GM12878 (cell line): ENCODE data around the gene PHLDB3. TPM values are rescaled to one million over a fixed set of nuclear protein-coding genes. Genes with fewer than 3 reads are reported as not detected.

Source experiments
- ATAC-seq: fragments of 200-7000 bp; cut with Tn5 transposase; 3 replicates; pipeline ENCODE4 v1.9.1; 2020; ENCODE audit warnings: mild to moderate bottlenecking, moderate library complexity
- BruUV-seq: library from RNA; stranded (reverse); fragments of 400-500 nt; replicated peaks from 2 replicates; lab custom pipeline; 2021; lab: Mats Ljungman, UMichigan
- CTCF ChIA-PET: fragments of 300-600 bp; sonication (Branson Sonifier 250); formaldehyde crosslinking; extraction: SDS; loops from one replicate; lab custom pipeline; 2021; ENCODE audit warnings: inconsistent platforms; lab: Yijun Ruan, JAX
- POLR2A ChIA-PET: fragments of 350-600 bp; formaldehyde crosslinking; extraction: SDS; loops from one replicate; lab custom pipeline; 2021; ENCODE audit warnings: inconsistent platforms; lab: Charles Lee
- RAD21 ChIA-PET: fragments of 300-600 bp; sonication (Branson Sonifier 250); formaldehyde crosslinking; loops from one replicate; lab custom pipeline; 2023; ENCODE audit warnings: antibody characterized with exemption; ENCODE audit not compliant: unreplicated experiment; lab: Charles Lee
- SMC1A ChIA-PET: fragments of 300-600 bp; sonication (Branson Sonifier 250); formaldehyde crosslinking; loops from one replicate; lab custom pipeline; 2023; ENCODE audit not compliant: unreplicated experiment, uncharacterized antibody; lab: Charles Lee
- DNase-seq: peaks from one replicate; pipeline ENCODE4 v3.0.0-alpha.2; 2011; ENCODE audit warnings: low read depth, low spot score
- FAIRE-seq: peaks from 3 replicates; lab custom pipeline; 2011; peaks lifted over from hg19 to GRCh38; lab: Jason Lieb, UNC
- H2AFZ ChIP-seq: 2 replicates; pipeline ENCODE4 v1.6.0; 2011; ENCODE audit warnings: low read depth, low read length, control low read depth; ENCODE audit not compliant: control insufficient read depth
- H3K27ac ChIP-seq: 2 replicates; pipeline ENCODE4 v1.5.1; 2011; ENCODE audit warnings: control low read depth; ENCODE audit not compliant: control insufficient read depth, insufficient read depth
- H3K27me3 ChIP-seq, 2 experiments: replicated peaks in 1 of 2; 2 replicates each; pipeline versions ENCODE4 v1.6.0 to v1.6.1; 2011; ENCODE audit warnings: low read length in 1 of 2; ENCODE audit not compliant: control insufficient read depth in 2 of 2, insufficient read depth in 2 of 2
- H3K36me3 ChIP-seq, 2 experiments: 2 replicates each; pipeline ENCODE4 v1.5.1; 2011; ENCODE audit warnings: low read length in 1 of 2; ENCODE audit not compliant: control insufficient read depth in 2 of 2, insufficient read depth in 2 of 2
- H3K4me1 ChIP-seq: 2 replicates; pipeline ENCODE4 v1.6.1; 2011; ENCODE audit warnings: mild to moderate bottlenecking, low read length, moderate library complexity, mixed read lengths; ENCODE audit not compliant: control insufficient read depth, insufficient read depth
- H3K4me2 ChIP-seq: 2 replicates; pipeline ENCODE4 v1.6.0; 2011; ENCODE audit warnings: control low read depth; ENCODE audit not compliant: control insufficient read depth, insufficient read depth
- H3K4me3 ChIP-seq: fragments of 200-600 bp; sonication (generic); 2 replicates; pipeline ENCODE4 v1.5.1; 2016
- H3K79me2 ChIP-seq: 2 replicates; pipeline ENCODE4 v1.6.0; 2011; ENCODE audit warnings: low read length; ENCODE audit not compliant: control insufficient read depth, insufficient read depth
- H3K9ac ChIP-seq: 2 replicates; pipeline ENCODE4 v1.8.0; 2011; ENCODE audit warnings: low read length, control low read depth, mixed read lengths; ENCODE audit not compliant: control insufficient read depth, insufficient read depth
- H3K9me3 ChIP-seq: replicated peaks from 3 replicates; pipeline ENCODE4 v1.5.1; 2011; ENCODE audit warnings: mild to moderate bottlenecking, low read length; ENCODE audit not compliant: control insufficient read depth, insufficient read depth
- H4K20me1 ChIP-seq: 2 replicates; pipeline ENCODE4 v1.6.0; 2011; ENCODE audit not compliant: control insufficient read depth, insufficient read depth
- CBX3 ChIP-seq: fragments of 200-600 bp; sonication (generic); IDR thresholded peaks from 2 replicates; pipeline ENCODE4 v1.6.1; 2016; ENCODE audit warnings: low read depth, borderline replicate concordance
- DPF2 ChIP-seq: fragments of 450-650 bp; IDR thresholded peaks from 2 replicates; pipeline ENCODE4 v1.6.1; 2017; ENCODE audit warnings: mild to moderate bottlenecking
- E4F1 ChIP-seq: fragments of 450-650 bp; IDR thresholded peaks from 2 replicates; pipeline ENCODE4 v1.6.1; 2018; ENCODE audit warnings: borderline replicate concordance, mild to moderate bottlenecking; ENCODE audit not compliant: partially characterized antibody
- EGR1 ChIP-seq, 2 experiments: IDR thresholded peaks; 1 replicate in 1 of 2; 2 replicates in 1 of 2; pipeline ENCODE4 v1.6.1; 2011 to 2012; ENCODE audit warnings: low read depth in 2 of 2, low read length in 2 of 2, borderline replicate concordance in 1 of 2, mild to moderate bottlenecking in 1 of 2, moderate library complexity in 1 of 2
- ETV6 ChIP-seq, 2 experiments: fragments of 450-650 bp in 1 of 2; IDR thresholded peaks in 1 of 2; conservative IDR thresholded peaks in 1 of 2; 2 replicates each; pipeline ENCODE4 v1.6.1; 2014; ENCODE audit warnings: antibody characterized with exemption in 1 of 2, borderline replicate concordance in 1 of 2, low read depth in 1 of 2, mild to moderate bottlenecking in 1 of 2, moderate library complexity in 1 of 2
- HDAC2 ChIP-seq: fragments of 200-600 bp; sonication (generic); IDR thresholded peaks from 2 replicates; pipeline ENCODE4 v1.6.1; 2017
- HDAC6 ChIP-seq: fragments of 200-600 bp; sonication (generic); IDR thresholded peaks from one replicate; pipeline ENCODE4 v1.8.0; 2017; ENCODE audit warnings: antibody characterized with exemption; ENCODE audit not compliant: unreplicated experiment
- MYC ChIP-seq: IDR thresholded peaks from 2 replicates; pipeline ENCODE4 v1.6.1; 2011; ENCODE audit warnings: mild to moderate bottlenecking, low read length, moderate library complexity, inconsistent platforms; ENCODE audit not compliant: insufficient read depth, insufficient replicate concordance, insufficient read length, severe bottlenecking
- REST ChIP-seq: IDR thresholded peaks from 2 replicates; pipeline ENCODE4 v1.6.1; 2012; ENCODE audit warnings: mild to moderate bottlenecking, low read depth, low read length
- RFX5 ChIP-seq: IDR thresholded peaks from 2 replicates; pipeline ENCODE4 v1.6.1; 2011; ENCODE audit warnings: low read depth, low read length, improper control_type of control experiment
- STAT1 ChIP-seq: fragments of 450-650 bp; conservative IDR thresholded peaks from 2 replicates; pipeline ENCODE4 v1.6.1; 2014; ENCODE audit warnings: antibody characterized with exemption, mild to moderate bottlenecking
- TAF1 ChIP-seq: IDR thresholded peaks from 2 replicates; pipeline ENCODE4 v1.6.1; 2011; ENCODE audit warnings: mild to moderate bottlenecking, low read depth, low read length, borderline replicate concordance
- WRNIP1 ChIP-seq: IDR thresholded peaks from 2 replicates; pipeline ENCODE4 v1.6.1; 2011; ENCODE audit warnings: low read depth, low read length, improper control_type of control experiment, borderline replicate concordance
- in situ Hi-C: fragments of 300-500 bp; cut with MboI; formaldehyde crosslinking; loops from 9 replicates; pipeline ENCODE4 v1.14.3; 2018; ENCODE audit warnings: mixed read lengths
- intact Hi-C: fragments of 100-400 bp; cut with micrococcal nuclease; formaldehyde crosslinking; loops from one replicate; pipeline ENCODE4 v1.14.2; 2022; ENCODE audit not compliant: unreplicated experiment
- polyA plus RNA-seq, 11 experiments: library from polyadenylated mRNA; depleted of rRNA in 4 of 11; unstranded in 6 of 11; stranded (reverse) in 5 of 11; fragments of >200 nt; fragmentation: Nextera tagmentation in 4 of 11; fragmentation: Illumina TruSeq in 1 of 11; extraction: Ambion mirVana in 4 of 11; extraction: Trizol in 1 of 11; gene quantifications; 1 replicate in 1 of 11; 2 replicates in 10 of 11; pipeline versions ENCODE4 v1.2.1 to v1.2.3, GENCODE V29; 2011 to 2016; ENCODE audit warnings: inconsistent platforms in 2 of 11, missing spikeins in 2 of 11, low read depth in 1 of 11
- total RNA-seq, 4 experiments: library from RNA; depleted of rRNA in 3 of 4; stranded (reverse); fragments of >200 nt in 3 of 4; fragmentation: Illumina TruSeq in 1 of 4; extraction: Trizol in 1 of 4; gene quantifications; 2 replicates each; pipeline versions ENCODE4 v1.2.1 to v1.2.3, GENCODE V29; 2013 to 2021
- TF ChIP-seq, protein P1 (sequence below): fragments of 450-650 bp; IDR thresholded peaks from 2 replicates; pipeline ENCODE4 v1.6.1; 2018; ENCODE audit warnings: mild to moderate bottlenecking, low read depth, moderate library complexity; ENCODE audit not compliant: partially characterized antibody

PHLDB3 gene
- total and polyA plus RNA-seq, 10 of the 15 experiments (the other 5 are each of a cell fraction or from before 2014, with no cell fraction given): 0.13 to 13.0 (median 5.5) TPM

- DNase-seq (no peak), ATAC-seq (no peak), FAIRE-seq (no peak)
- Histone ChIP-seq H2AFZ (no peak overlapping the region), H4K20me1 (no peaks in the 10 kb centered on the region), H3K9me3 (no peaks in the 10 kb centered on the region), H3K36me3 (no peaks in the 10 kb centered on the region), H3K4me1 (peaks cover 3% of the 10 kb centered on the region; the same call in 1 of the 2 replicates), H3K27me3 (no peaks in the 10 kb centered on the region), H3K4me3 (no peak overlapping the region), H3K9ac (no peak overlapping the region), H3K27ac (no peak overlapping the region), H3K79me2 (no peaks in the 10 kb centered on the region), H3K4me2 (no peak overlapping the region)
- no TSS peak for BruUV-seq
- in situ Hi-C loops: no loop called here
- intact Hi-C loops: no loop called here
- CTCF ChIA-PET: interaction anchor here (0.7 to 2.0 kb wide), 3 partner anchors 29 to 371 kb away, joined by 3 to 7 read pairs (median 6); no protein-coding TSS in a partner anchor
- RAD21 ChIA-PET: no interaction called here
- POLR2A ChIA-PET: interaction anchor here (0.5 kb wide), 1 partner anchor 1938 kb away, joined by 3 read pairs; no protein-coding TSS in a partner anchor
- TF ChIP-seq TAF1 (no peak), HDAC6 (no peak), CBX3 (no peak), RFX5 (no peak), E4F1 (no peak), REST (no peak), DPF2 (no peak), EGR1 (IDR thresholded peaks at IDR 0.05; ENCODE audit: borderline replicate concordance in 1 of 2, low read depth in 2 of 2, low read length in 2 of 2) (no peak), STAT1 (no peak), MYC (no peak), WRNIP1 (no peak), HDAC2 (no peak), ETV6 (conservative IDR thresholded peaks at IDR 0.05 in 1 of 2, IDR thresholded peaks at IDR 0.05 in 1 of 2; ENCODE audit: borderline replicate concordance in 1 of 2, low read depth in 1 of 2) (no peak)
- TF ChIP-seq, protein P1, sequence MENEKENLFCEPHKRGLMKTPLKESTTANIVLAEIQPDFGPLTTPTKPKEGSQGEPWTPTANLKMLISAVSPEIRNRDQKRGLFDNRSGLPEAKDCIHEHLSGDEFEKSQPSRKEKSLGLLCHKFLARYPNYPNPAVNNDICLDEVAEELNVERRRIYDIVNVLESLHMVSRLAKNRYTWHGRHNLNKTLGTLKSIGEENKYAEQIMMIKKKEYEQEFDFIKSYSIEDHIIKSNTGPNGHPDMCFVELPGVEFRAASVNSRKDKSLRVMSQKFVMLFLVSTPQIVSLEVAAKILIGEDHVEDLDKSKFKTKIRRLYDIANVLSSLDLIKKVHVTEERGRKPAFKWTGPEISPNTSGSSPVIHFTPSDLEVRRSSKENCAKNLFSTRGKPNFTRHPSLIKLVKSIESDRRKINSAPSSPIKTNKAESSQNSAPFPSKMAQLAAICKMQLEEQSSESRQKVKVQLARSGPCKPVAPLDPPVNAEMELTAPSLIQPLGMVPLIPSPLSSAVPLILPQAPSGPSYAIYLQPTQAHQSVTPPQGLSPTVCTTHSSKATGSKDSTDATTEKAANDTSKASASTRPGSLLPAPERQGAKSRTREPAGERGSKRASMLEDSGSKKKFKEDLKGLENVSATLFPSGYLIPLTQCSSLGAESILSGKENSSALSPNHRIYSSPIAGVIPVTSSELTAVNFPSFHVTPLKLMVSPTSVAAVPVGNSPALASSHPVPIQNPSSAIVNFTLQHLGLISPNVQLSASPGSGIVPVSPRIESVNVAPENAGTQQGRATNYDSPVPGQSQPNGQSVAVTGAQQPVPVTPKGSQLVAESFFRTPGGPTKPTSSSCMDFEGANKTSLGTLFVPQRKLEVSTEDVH: no peak
- SMC1A ChIA-PET: interaction anchor here (0.7 to 0.8 kb wide), 2 partner anchors 13 to 30 kb away, joined by 3 to 4 read pairs; no protein-coding TSS in a partner anchor
Measured at GRCh38 chr19:43476606-43477005, 27.9 kb downstream of the PHLDB3 start.
